GM19043 (cell line): ENCODE results near the gene TRPC6.
A peak's percentile ranks its signal among the peaks of the same experiment; 100 is the strongest.

ENCODE experiments used
- ATAC-seq: cut with Tn5 transposase; IDR thresholded peaks from one replicate; pipeline ENCODE4 v1.9.1; 2021; ENCODE audit warnings: low read depth; ENCODE audit not compliant: unreplicated experiment

The TRPC6 gene

DNA sequence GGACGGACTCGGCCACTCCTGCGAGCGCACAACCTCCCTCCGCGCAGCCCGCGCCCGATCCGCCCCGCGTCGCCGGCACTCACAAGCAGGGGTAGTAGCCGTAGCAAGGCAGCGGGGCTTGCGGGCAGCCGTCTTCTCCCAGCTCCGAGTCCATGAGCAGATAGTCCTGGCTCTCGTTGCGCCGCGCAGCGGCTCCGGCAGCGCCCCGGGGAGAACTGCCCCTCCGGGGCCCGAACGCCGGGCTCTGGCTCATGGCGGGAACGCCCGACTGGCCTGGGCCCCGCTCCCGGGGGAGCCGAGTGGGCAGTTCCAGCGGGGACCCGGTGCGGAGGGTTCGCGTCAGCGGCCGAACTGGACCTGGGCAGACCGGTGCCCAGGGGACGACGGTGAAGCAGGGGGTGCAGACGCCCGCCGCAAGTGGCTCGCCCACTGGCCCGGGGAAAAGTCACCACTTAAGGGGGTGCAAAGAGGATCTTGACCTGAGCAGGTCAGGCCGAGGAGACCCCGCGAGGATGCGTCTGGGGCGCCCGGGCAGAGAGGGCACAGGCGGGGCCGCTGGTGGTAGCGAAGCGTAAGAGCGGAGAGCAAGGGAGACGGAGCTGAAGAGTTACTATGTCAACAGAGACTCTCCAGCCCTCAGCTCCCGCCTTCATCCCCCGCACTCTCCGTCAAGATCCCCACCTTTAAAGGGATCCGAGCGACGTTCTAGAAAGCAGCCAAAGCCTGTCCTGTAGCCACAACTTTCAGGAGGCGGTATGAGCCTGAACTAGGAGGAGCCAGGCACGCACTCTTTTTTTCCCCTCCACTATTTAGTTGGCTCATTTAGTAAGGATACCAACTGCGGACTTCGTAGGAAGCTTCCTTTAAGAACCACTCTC is at the start of gene TRPC6:
TSS of gene TRPC6 (minus strand) at position 757 of the 878 bp plus-strand sequence. CDS start at position 253, 504 bp downstream.
- no peak for ATAC-seq

GRCh38 chr11:101620026-101620425 is 36.2 kb upstream of the TRPC6 start:
- no peak for ATAC-seq

- no peak for ATAC-seq
These were observed 34.9 kb upstream of the TRPC6 start for GRCh38 chr11:101618709-101619108.

- ATAC-seq: no peak
These were observed 34.0 kb upstream of the TRPC6 start for GRCh38 chr11:101617735-101618332.

DNA sequence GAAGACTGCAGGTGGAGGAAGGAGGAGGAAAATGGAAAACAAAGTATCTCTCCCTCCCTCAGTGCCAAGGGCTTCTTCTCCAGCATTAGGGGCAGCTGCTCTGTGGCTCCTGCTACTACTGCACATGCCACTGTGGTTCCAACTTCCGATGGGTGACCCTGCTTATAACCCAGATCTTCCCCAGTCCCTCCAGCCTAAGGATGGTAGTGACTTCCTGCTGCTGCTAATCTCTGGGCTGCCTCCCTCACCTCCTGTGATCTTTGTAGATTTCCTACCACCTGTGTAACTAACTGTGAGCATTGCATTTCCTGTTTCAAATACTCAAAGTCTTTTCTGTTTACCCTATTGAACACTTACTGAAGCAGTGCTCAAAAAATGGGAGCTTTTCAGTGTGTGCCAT is 28.7 kb upstream of the TRPC6 start:
- ATAC-seq: no peak

GRCh38 chr11:101600924-101601323 is 17.1 kb upstream of the TRPC6 start:
- no peak for ATAC-seq

GRCh38 chr11:101586965-101587364 is 3.2 kb upstream of the TRPC6 start:
- ATAC-seq: no peak

GRCh38 chr11:101584655-101585054 is 848 bp upstream of the TRPC6 start:
- ATAC-seq: no peak

GRCh38 chr11:101584129-101584515 is 315 bp upstream of the TRPC6 start:
- no peak for ATAC-seq

GRCh38 chr11:101582989-101583250 is 887 bp downstream of the TRPC6 start:
- no peak for ATAC-seq

- no peak for ATAC-seq
These were observed 1.4 kb downstream of the TRPC6 start for GRCh38 chr11:101582236-101582988.

- ATAC-seq: no peak
These were observed 6.3 kb downstream of the TRPC6 start for GRCh38 chr11:101577461-101577860.

DNA sequence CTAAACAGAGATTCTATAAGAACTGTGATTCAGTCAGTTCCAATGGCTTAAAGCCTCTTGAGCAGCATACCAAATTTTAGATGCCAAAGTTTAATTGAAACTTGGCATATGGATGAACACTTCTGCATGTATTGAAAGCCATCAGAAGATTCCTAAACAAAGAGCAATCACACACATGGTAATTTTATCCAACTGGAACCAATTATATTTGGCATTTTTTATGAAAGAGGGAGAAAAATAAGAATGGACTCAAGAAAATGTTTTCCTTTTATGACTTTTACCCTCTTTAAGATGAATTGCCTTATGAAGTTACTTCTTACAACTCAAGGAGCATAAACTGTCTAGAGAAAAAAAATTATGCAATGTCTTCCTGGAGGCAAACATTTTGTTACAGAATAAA is 7.4 kb downstream of the TRPC6 start:
- ATAC-seq: no peak

DNA sequence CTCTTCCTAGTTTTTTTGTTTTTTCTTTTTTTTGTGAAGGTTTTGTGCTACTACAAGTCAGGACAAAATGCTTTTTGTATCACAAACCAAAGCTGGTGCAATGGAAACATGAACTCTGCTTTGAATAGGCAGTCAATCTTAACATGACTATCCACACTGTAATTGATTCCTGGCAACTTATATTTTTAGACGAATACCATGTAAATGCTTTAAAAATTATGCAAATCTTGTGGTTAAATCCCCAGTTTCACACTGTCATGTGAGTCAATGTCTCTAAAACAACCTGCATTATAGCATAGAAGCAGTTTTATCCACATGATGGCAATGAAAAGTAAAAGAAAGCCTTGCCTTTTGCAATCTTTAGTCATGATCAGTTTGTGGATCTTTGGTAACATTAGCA is 8.9 kb downstream of the TRPC6 start:
- ATAC-seq: no peak

DNA sequence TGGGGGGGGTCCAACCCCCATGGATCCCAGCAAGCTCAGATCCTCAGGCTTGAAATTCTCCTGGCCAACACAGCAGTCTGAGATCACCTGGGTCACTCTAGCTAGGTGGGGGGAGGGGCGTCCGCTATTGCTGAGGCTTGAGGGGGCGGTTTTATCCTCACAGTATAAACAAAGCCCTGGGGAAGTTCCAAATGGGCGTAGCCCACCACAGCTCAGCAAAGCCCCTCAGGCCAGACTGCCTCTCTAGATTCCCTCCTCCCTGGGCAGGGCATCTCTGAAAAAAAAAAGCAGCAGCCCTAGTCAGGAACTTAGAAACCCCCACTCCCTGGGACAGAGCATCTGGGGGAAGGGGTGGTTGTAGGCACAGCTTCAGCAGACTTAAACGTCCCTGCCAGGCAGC is 16.7 kb downstream of the TRPC6 start:
- ATAC-seq: no peak

DNA sequence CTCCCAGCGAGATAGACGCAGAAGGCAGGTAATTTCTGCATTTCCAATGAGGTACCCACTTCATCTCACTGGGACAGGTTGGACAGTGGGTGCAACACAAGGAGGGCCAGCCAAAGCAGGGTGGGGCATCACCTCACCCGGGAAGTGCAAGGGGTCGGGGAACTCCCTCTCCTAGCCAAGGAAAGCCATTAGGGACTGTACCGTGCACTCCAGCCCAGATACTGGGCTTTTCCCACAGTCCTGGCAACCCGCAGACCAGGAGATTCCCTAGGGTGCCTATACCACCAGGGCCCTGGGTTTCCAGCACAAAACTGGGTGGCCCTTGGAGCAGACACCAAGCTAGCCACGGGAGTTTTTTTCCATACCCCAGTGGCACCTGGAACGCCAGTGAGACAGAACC is 17.2 kb downstream of the TRPC6 start:
- no peak for ATAC-seq

DNA sequence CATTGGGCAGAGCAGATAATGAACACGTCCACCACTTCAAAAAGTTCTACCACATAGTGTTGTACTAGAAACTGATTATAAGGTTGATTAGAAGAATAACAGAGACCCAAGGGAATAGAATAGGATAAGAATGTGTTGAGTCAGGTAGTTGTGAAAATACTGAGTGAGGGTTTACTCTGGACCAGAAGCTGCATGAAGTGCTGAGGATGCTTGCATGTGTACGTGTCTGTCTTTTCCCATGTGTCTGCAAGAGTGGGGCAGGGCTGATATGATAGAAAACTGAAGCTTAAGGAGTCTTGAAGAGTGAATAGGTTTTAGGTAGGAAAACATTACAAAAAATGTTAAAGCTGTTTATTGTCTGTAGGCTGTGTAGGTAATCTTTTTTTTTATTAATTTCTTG is 20.6 kb downstream of the TRPC6 start:
- no peak for ATAC-seq

DNA sequence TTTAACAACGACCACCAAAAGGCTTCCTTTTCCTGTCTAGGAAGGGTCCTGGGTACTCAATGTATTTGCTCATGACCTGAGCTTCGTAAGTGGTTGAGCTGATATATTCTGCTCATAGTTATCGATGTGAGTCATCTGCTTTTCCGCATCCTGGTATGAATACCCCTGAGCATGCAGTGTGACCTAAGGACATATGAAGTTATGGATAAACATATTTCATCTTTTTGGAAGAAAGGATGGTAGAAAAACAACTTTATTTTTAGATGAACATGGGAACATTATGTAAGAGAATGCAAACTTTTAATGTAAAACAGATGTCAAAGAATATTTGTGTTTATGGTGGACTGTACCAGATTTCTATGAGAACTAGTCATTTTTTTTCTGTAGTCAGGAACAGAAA is 28.4 kb downstream of the TRPC6 start:
- ATAC-seq: no peak

- ATAC-seq: peak; percentile 99
These were observed 29.9 kb downstream of the TRPC6 start for GRCh38 chr11:101553891-101554292.

- ATAC-seq: no peak
These were observed 30.9 kb downstream of the TRPC6 start for GRCh38 chr11:101552888-101553287.

- no peak for ATAC-seq
These were observed 55.3 kb downstream of the TRPC6 start for GRCh38 chr11:101528541-101528940.
